ENCODE data around the gene CCDC180.

- TF ChIP-seq CTCF (IDR thresholded peaks at IDR 0.05; ENCODE audit: low read depth, low read length, missing input control) (no peak), GABPA (IDR thresholded peaks at IDR 0.05 in 1 of 2, conservative IDR thresholded peaks at IDR 0.05 in 1 of 2) (no peak), RXRA (IDR thresholded peaks at IDR 0.05) (no peak), FOXA2 (IDR thresholded peaks at IDR 0.05) (no peak), REST (IDR thresholded peaks at IDR 0.05) (no peak), ATF3 (IDR thresholded peaks at IDR 0.05) (no peak), TAF1 (conservative IDR thresholded peaks at IDR 0.05) (no peak), YY1 (IDR thresholded peaks at IDR 0.05) (no peak), MAX (IDR thresholded peaks at IDR 0.05) (no peak), ZBTB33 (IDR thresholded peaks at IDR 0.05) (no peak), JUND (IDR thresholded peaks at IDR 0.05) (no peak), RAD21 (IDR thresholded peaks at IDR 0.05) (no peak), EGR1 (IDR thresholded peaks at IDR 0.05; ENCODE audit: low read depth in 2 of 2) (no peak)
These were observed 31.1 kb upstream of the CCDC180 start for GRCh38 chr9:97276310-97276852.

All from liver (tissue), 3 donors.